HG02943 (cell line): ENCODE measurements around the gene PCNT.
"Not testable (repeated sequence)": the region's sequence is repeated elsewhere in the genome, so short reads cannot be mapped to it uniquely, and the experiment has no call there.

Source experiments
- ATAC-seq: cut with Tn5 transposase; IDR thresholded peaks from one replicate; pipeline ENCODE4 v1.9.1; 2021; ENCODE audit warnings: mild to moderate bottlenecking, low read depth, moderate library complexity; ENCODE audit not compliant: unreplicated experiment

PCNT gene

DNA sequence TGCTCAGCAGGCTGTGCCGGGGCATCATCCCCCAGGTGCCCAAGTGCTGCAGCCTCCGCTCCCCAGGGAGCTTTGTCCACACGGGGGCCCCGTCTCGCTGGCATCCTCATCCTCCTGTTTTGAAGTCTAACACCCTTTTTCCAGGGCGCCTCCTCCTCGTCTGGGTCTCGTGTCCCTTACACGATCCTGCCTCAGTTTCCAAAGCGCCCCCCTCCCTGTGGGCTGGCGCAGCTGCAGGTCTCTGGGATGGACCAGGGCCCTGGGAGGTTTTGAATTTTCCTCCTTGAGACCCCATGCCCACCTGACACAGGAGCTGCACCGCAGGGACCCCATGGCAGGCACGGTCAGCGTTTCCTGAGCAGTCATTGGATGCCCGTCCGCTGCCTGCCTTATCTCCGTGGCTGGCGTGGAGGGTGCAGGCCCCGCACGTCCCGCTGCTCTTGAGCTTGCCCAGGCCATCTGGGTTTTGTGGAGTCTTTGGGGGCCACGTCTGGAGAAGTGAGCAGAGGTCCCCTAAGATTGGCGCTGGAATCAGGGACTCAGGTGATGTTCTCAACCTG is 97.3 kb downstream of the PCNT start:
- ATAC-seq, result no peak

DNA sequence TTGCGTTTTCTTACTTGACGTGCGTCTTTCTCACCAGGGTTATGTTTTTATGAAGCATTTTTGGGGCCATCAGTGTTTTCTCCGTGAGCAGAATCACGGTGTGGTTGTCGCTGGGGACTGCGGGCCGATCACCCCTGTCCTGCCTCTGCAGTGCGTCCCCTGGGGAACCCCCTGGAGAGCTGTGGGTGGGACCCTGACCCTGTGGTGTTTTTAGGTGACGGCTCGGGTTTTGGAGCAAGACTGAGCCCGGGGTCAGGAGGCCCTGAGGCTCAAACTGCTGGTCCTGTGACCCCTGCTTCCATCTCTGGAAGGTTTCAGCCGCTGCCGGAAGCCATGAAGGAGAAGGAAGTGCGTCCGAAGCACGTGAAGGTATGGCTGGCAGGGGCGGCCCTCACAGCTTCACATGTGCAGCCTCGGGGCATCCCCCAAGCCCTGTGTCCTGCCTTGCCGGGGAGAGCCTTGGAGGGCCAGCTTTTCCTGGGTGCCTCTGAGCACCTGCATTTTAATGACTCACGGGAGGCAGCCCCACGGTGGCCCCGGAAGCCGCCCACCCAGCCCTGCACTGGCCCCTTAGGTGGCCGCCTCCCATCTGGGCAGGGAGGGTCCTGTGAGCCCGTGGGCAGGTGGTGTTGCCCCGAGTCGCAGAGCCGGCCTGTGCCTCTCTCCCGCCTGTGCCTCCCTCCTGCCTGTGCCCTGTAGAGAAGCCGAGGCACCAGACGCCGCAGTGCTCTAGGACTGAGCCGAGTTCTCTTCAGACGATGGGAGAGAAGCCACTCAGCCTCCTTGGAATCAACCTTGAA is 98.0 kb downstream of the PCNT start:
- ATAC-seq, result no peak

DNA sequence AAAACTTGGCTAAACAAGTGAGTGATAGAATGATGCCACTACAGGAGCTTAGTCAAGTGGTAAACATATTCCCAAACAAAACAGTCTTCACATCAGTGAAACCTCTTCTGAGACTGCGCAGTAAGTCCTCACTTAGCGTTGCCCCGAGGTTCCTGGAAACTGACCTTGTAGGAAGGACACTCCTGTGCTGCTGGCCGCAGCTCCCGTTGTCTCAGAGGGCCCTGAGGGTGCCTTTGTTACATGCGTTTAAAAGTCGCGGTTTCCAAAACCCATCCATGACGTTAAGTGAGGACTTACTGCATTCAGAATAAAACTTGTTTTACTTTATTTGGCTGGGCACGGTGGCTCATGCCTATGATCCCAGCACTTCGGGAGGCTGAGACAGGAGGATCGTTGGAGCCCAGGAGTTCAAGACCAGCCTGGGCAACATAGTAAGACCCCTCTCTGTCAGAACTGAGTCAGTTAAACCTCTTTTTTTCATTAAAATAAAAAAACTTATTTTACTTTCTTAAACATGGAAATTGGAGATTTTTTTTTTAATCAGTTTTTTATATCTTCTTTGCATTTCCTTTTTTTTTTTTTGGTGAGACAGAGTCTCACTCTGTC is 98.8 kb downstream of the PCNT start:
- no peak for ATAC-seq

DNA sequence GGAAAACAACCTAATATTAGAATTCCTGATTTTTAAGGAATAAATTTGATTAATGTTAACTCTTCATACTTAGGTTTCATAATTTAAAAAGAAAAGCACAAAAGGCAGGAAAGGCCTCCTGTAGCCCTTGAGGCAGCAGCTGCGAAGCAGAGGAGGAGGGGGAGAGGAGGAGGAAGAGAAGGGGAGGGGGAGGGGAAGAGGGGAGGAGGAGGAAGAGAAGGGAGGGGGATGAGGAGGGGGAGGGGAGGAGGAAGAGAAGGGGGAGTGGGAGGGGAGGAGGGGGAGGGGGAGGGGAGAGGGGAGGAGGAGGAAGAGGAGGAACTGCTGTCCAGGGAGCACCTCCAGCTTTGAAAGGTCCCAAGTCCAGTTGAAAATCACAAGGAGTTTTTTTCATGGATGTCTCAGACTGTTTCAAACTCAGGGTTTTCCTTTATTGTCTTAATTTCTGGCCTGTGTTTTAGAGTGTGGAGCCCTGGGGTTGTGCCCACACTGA is 99.6 kb downstream of the PCNT start:
- ATAC-seq, result no peak

- ATAC-seq, result no peak
Observed at GRCh38 chr21:46424039-46424591, 100.2 kb downstream of the PCNT start.

- no peak for ATAC-seq
Observed at GRCh38 chr21:46424621-46425020, 100.7 kb downstream of the PCNT start.

DNA sequence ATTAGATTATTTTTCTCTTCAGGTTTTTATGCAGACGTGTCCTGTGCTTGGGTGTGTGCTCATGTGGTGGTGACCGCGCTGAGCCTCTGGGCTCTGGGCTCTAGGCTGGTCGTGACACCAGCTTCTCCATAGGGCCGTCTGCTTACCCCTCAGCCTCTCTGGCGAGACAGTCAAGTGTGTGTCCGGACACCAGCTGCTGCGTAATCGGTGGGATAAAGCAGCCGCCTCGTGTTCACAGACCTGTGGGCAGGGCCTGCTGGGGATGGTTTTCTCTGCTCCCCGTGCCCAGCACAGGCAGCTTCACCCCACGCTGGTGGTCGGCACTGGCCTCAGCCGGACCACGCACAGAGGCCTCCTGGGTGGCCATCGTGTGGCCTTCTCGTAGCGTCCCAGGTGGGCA is 101.1 kb downstream of the PCNT start:
- ATAC-seq, result no peak

- no peak for ATAC-seq
Observed at GRCh38 chr21:46425571-46425970, 101.6 kb downstream of the PCNT start.

- ATAC-seq, result no peak
Observed at GRCh38 chr21:46426313-46427046, 102.5 kb downstream of the PCNT start.

- ATAC-seq, result no peak
Observed at GRCh38 chr21:46427516-46427915, 103.6 kb downstream of the PCNT start.

GRCh38 chr21:46428286-46428685 is 104.3 kb downstream of the PCNT start:
- no peak for ATAC-seq

DNA sequence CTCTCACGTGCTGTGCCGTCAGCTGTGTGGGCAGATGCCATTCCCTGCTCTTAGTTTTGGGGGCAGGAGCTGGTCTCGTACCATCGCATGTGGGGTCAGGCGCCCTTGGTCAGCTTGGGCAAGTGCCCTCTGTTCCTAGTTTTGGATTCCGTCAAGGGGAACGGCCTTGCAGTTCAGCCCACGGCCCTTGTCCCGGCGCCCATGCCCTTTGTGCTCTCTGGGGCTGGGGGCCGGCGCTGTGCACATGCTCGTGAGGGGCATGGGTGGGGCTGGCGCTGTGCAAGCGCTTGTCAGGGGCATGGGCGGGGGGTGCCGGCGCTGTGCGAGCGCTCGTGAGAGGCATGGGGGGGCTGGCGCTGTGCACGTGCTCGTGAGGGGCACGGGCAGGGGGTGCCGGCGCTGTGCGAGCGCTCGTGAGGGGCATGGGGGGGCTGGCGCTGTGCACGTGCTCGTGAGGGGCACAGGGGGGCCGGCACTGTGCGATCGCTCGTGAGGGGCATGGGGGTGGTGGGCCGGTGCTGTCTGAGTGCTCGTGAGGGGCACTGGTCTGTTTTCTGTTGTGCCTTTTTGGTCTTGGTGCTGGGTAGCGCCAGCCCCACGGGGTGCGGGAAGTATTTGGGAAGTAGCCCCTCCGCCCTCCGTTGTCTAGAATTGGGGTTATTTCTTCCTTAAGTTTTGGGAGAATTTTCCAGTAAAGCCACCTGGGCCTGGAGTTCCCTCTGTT is 105.2 kb downstream of the PCNT start:
- ATAC-seq, result no peak

DNA sequence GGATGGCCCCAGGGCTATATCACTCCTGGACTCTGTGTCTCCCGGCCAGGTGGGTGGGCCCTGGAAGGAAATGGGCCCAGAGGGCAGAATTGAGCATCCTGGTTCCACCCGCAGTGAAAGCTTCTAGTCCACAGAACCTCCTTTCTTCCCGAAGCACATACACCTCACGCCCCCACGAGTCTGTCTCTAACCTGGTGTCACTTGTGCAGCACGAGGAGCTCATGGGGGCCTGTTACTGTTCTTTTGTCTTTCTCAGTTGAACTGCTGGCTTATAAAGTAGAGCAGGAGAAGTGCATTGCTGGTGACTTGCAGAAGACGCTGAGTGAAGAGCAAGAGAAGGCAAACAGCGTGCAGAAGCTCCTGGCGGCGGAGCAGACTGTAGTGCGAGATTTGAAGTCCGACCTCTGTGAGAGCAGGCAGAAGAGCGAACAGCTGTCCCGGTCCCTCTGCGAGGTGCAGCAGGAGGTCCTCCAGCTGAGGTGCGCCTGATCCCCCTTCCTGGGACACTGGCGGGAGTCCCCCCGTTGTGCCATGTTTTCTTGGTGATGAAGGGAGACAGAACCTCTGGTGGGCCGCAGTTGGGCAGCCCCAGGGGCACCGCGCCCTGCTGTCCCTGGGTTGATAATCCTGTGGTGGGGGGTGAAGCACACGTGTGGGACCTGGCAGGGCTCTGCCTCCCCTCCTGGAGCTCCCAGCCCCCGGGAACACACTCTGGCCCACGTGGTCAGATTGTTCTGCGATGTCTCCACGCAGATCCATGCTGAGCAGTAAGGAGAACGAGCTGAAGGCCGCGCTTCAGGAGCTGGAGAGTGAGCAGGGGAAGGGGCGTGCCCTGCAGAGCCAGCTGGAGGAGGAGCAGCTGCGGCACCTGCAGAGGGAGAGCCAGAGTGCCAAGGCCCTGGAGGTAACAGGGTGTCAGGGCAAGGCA is 106.1 kb downstream of the PCNT start:
- ATAC-seq, result no peak

DNA sequence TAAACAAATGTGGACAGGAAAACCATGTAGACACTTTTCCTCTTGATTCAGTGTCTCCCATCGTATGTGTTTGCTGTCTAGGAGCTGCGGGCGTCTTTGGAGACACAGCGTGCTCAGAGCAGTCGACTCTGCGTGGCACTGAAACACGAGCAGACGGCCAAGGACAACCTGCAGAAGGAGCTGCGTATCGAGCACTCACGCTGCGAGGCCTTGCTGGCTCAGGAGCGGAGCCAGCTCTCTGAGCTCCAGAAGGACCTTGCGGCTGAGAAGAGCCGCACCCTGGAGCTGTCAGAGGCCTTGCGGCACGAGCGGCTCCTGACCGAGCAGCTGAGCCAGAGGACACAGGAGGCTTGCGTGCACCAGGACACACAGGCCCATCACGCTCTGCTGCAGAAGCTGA is 107.5 kb downstream of the PCNT start:
- no peak for ATAC-seq

DNA sequence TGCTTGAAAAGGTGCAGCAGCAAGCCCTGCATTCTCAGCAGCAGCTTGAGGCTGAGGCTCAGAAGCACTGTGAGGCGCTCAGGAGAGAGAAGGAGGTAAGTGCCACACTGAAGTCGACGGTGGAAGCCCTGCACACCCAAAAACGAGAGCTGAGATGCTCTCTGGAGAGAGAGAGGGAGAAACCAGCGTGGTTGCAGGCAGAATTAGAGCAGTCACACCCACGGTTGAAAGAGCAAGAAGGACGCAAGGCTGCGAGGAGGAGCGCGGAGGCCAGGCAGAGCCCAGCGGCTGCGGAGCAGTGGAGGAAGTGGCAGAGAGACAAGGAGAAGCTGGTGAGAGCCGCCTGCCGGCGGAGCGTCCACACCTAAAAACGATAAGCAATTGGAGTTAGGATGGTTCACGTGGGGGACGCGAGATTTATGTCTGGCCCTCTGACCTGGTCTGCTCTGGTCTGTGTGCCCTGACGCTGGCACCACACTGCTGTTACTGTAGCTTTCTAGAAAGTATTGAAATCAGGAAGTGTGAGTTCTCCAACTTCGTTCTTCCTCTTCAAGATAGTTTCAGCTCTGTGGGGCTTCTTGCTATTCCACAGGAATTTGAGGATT is 108.0 kb downstream of the PCNT start:
- no peak for ATAC-seq

- not testable (repeated sequence) for ATAC-seq
Observed at GRCh38 chr21:46433116-46433515, 109.2 kb downstream of the PCNT start.

DNA sequence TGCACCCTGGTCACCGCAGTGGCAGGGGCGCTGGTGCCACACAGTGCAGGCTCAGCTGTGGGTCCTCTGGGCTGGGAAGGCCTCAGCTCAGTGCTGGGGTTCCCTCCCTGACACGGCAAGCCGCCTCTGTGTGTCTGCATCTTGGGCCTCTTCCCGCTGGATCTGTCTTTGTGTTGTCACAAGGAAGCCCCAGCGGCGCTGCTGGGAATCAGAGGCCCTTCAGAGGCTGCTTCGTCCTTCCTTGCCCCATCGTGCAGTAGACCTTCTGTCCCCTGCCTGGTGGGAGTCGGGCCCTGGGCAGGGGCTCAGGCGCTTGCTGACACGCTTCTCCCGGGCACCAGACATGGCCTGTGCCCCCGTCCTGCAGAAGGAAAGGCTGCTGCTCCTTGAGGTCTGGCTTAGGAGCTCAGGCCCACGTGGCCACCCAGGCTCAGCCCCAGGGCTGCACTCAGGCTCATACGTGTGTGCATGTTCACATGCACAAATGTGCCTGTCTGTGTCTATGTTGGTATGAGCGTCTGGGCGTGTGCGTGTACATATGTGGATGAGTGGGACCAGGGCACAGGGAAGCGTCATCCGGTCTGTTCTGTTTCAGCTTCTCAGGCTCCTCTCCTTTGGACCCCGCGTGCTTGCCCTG is 110.5 kb downstream of the PCNT start:
- no peak for ATAC-seq

GRCh38 chr21:46435786-46436227 is 111.9 kb downstream of the PCNT start:
- ATAC-seq, result no peak
